Measurements from ENCODE around the gene TMEM81.

GRCh38 chr1:205047764-205048231 lies 36.5 kb downstream of the TMEM81 start:
- TF ChIP-seq, protein P1, sequence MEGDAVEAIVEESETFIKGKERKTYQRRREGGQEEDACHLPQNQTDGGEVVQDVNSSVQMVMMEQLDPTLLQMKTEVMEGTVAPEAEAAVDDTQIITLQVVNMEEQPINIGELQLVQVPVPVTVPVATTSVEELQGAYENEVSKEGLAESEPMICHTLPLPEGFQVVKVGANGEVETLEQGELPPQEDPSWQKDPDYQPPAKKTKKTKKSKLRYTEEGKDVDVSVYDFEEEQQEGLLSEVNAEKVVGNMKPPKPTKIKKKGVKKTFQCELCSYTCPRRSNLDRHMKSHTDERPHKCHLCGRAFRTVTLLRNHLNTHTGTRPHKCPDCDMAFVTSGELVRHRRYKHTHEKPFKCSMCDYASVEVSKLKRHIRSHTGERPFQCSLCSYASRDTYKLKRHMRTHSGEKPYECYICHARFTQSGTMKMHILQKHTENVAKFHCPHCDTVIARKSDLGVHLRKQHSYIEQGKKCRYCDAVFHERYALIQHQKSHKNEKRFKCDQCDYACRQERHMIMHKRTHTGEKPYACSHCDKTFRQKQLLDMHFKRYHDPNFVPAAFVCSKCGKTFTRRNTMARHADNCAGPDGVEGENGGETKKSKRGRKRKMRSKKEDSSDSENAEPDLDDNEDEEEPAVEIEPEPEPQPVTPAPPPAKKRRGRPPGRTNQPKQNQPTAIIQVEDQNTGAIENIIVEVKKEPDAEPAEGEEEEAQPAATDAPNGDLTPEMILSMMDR (IDR thresholded peaks at IDR 0.05; ENCODE audit: low read depth, low read length), result no peak
- no peak for TF ChIP-seq EZH2phosphoT487 (IDR thresholded peaks at IDR 0.05; ENCODE audit: low read depth)

All from OCI-LY3 (cell line).